Measurements from ENCODE around the gene TEX13A.

TEX13A gene, protein sequence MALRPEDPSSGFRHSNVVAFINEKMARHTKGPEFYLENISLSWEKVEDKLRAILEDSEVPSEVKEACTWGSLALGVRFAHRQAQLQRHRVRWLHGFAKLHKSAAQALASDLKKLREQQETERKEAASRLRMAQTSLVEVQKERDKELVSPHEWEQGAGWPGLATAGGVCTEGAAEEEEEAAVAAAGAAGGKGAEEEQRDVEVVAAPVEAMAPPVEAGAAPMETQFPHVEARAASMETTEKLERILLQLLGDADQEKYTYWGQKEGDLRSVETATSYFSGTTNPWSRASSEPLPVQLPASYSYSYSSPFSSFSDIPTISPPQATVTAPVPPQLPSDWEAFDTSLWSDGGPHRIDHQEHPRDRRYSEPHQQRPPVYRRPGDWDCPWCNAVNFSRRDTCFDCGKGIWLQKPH

DNA sequence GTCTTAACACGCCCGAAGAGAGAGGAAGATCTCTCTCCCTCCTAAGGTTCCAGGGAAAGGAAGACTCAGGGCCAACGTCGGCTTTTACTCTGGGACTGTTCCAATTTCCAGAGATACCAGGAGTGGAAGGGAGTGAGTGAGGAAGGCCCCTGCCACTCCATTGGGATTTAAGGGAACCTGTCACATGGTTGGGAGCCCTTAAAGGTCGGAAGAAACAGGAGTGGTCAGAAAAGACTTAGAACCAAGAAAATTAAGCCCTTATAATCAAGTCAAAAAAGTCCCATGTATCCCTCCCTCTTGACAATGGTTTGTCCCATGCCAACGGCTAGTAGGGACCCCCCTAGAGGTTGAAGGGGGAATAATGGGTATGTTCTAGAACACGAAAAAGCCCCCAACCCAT, at the start of gene TEX13A:
TSS of gene TEX13A (minus strand) at position 59 of the 400 bp plus-strand sequence. CDS start 297 bp downstream, outside the sequence.
- DNase-seq: no peak
- H3K79me2 ChIP-seq (ENCODE audit: low read length): no peaks in the 10 kb centered on the region
- no peak within 1 kb of the TSS for H3K4me3 ChIP-seq (ENCODE audit: low read length)
- no peaks in the 10 kb centered on the region for H3K27me3 ChIP-seq (replicated peaks; ENCODE audit: insufficient read depth, low read length)
- TF ChIP-seq, protein P1, sequence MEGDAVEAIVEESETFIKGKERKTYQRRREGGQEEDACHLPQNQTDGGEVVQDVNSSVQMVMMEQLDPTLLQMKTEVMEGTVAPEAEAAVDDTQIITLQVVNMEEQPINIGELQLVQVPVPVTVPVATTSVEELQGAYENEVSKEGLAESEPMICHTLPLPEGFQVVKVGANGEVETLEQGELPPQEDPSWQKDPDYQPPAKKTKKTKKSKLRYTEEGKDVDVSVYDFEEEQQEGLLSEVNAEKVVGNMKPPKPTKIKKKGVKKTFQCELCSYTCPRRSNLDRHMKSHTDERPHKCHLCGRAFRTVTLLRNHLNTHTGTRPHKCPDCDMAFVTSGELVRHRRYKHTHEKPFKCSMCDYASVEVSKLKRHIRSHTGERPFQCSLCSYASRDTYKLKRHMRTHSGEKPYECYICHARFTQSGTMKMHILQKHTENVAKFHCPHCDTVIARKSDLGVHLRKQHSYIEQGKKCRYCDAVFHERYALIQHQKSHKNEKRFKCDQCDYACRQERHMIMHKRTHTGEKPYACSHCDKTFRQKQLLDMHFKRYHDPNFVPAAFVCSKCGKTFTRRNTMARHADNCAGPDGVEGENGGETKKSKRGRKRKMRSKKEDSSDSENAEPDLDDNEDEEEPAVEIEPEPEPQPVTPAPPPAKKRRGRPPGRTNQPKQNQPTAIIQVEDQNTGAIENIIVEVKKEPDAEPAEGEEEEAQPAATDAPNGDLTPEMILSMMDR (IDR thresholded peaks at IDR 0.05; ENCODE audit: low read length): no peak
- no peak for TF ChIP-seq EZH2 (optimal IDR thresholded peaks at IDR 0.05; ENCODE audit: low read depth, low read length)
- TF ChIP-seq EZH2phosphoT487 (IDR thresholded peaks at IDR 0.05; ENCODE audit: low read length): no peak
- H3K9me3 ChIP-seq (replicated peaks; ENCODE audit: insufficient read depth, low read length): no peaks in the 10 kb centered on the region
- no peaks in the 10 kb centered on the region for H4K20me1 ChIP-seq (ENCODE audit: insufficient read depth, low read length)
- H3K9me2 ChIP-seq (replicated peaks; ENCODE audit: insufficient read depth, low read length): no peaks in the 10 kb centered on the region
- H3K27ac ChIP-seq (ENCODE audit: low read length): no peak within 1 kb of the TSS
- no peak within 1 kb of the TSS for H2AFZ ChIP-seq (ENCODE audit: low read length)
- H3K4me1 ChIP-seq (ENCODE audit: low read length): no peaks in the 10 kb centered on the region
- H3F3A ChIP-seq (ENCODE audit: insufficient read depth, low read length): no peaks in the 10 kb centered on the region
- H3K4me2 ChIP-seq (ENCODE audit: low read depth, low read length): no peak within 1 kb of the TSS
- H3K9ac ChIP-seq (ENCODE audit: low read length): no peak within 1 kb of the TSS
- H3K36me3 ChIP-seq (replicated peaks; ENCODE audit: insufficient read depth, low read length): no peaks in the 10 kb centered on the region

DNA sequence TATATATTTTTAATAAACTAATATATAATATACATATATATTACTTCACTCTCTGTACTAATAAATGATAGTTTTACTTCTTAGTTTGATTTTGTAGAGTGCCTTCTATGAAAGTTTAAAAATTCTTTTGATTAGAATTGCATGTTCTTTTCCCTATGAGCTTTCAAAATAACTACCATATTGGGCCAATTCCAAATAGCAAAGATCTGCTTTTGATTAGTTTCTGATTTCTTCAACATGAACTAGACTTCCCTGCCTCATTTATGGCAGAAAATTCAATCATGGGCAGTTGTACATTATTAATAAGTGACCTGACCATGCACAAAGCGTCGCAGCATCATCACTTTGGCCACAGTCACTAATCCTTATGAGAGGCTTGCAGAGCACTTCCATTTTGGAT, 48.9 kb upstream of the TEX13A start:
- H3K27ac ChIP-seq (ENCODE audit: low read length): no peak overlapping the region
- H3K27me3 ChIP-seq (replicated peaks; ENCODE audit: insufficient read depth, low read length): no peaks in the 10 kb centered on the region
- H3K9me2 ChIP-seq (replicated peaks; ENCODE audit: insufficient read depth, low read length): no peaks in the 10 kb centered on the region
- no peaks in the 10 kb centered on the region for H3K9me3 ChIP-seq (replicated peaks; ENCODE audit: insufficient read depth, low read length)
- H2AFZ ChIP-seq (ENCODE audit: low read length): no peak overlapping the region
- no peaks in the 10 kb centered on the region for H3F3A ChIP-seq (ENCODE audit: insufficient read depth, low read length)
- no peak overlapping the region for H3K4me2 ChIP-seq (ENCODE audit: low read depth, low read length)
- H3K36me3 ChIP-seq (replicated peaks; ENCODE audit: insufficient read depth, low read length): no peaks in the 10 kb centered on the region
- H4K20me1 ChIP-seq (ENCODE audit: insufficient read depth, low read length): no peaks in the 10 kb centered on the region
- H3K9ac ChIP-seq (ENCODE audit: low read length): no peak overlapping the region
- H3K4me3 ChIP-seq (ENCODE audit: low read length): no peak overlapping the region
- no peak for TF ChIP-seq EZH2 (optimal IDR thresholded peaks at IDR 0.05; ENCODE audit: low read depth, low read length)
- TF ChIP-seq, protein P1 (IDR thresholded peaks at IDR 0.05; ENCODE audit: low read length): no peak
- TF ChIP-seq EZH2phosphoT487 (IDR thresholded peaks at IDR 0.05; ENCODE audit: low read length): no peak
- H3K79me2 ChIP-seq (ENCODE audit: low read length): no peaks in the 10 kb centered on the region
- DNase-seq: no peak
- H3K4me1 ChIP-seq (ENCODE audit: low read length): no peaks in the 10 kb centered on the region

DNA sequence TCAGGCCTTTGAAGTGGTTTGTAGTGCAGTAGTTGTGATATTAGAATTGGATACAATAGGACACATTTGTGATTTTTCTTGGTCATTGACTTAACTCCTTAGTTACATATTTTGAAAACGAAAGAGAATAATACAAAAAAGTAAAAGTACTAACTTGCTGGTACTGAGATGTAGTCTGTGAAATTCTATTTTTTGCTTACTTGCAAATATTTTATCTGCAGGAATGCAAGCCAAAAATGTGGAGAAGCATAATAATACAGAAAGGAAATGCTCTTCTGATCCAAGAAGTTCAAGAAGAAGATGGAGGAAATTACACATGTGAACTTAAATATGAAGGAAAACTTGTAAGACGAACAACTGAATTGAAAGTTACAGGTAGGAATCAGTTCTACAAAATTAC, 46.7 kb upstream of the TEX13A start:
- H3K9ac ChIP-seq (ENCODE audit: low read length): no peak overlapping the region
- H3K27ac ChIP-seq (ENCODE audit: low read length): no peak overlapping the region

More for the DNA sequence above, 46.7 kb upstream of the TEX13A start:
- Histone ChIP-seq H3K4me3 (ENCODE audit: low read length) (no peak overlapping the region), H3K36me3 (replicated peaks; ENCODE audit: insufficient read depth, low read length) (no peaks in the 10 kb centered on the region), H3K4me1 (ENCODE audit: low read length) (no peaks in the 10 kb centered on the region), H2AFZ (ENCODE audit: low read length) (no peak overlapping the region), H3K79me2 (ENCODE audit: low read length) (no peaks in the 10 kb centered on the region), H3K9me2 (replicated peaks; ENCODE audit: insufficient read depth, low read length) (no peaks in the 10 kb centered on the region), H3K27me3 (replicated peaks; ENCODE audit: insufficient read depth, low read length) (no peaks in the 10 kb centered on the region), H3F3A (ENCODE audit: insufficient read depth, low read length) (no peaks in the 10 kb centered on the region), H3K9me3 (replicated peaks; ENCODE audit: insufficient read depth, low read length) (no peaks in the 10 kb centered on the region), H4K20me1 (ENCODE audit: insufficient read depth, low read length) (no peaks in the 10 kb centered on the region), H3K4me2 (ENCODE audit: low read depth, low read length) (no peak overlapping the region)
- no peak for DNase-seq
- TF ChIP-seq EZH2 (optimal IDR thresholded peaks at IDR 0.05; ENCODE audit: low read depth, low read length): no peak
- TF ChIP-seq, protein P1 (IDR thresholded peaks at IDR 0.05; ENCODE audit: low read length): no peak
- TF ChIP-seq EZH2phosphoT487 (IDR thresholded peaks at IDR 0.05; ENCODE audit: low read length): no peak

Measured in MM.1S (cell line).